Neuronal stem cell (in vitro differentiated cells): ENCODE data around the gene PYDC1.
"Not testable (repeated sequence)": the region's sequence is repeated elsewhere in the genome, so short reads cannot be mapped to it uniquely, and the experiment has no call there.

Experiments used
- DNase-seq: peaks from one replicate; pipeline ENCODE4 v3.0.0-alpha.2; 2013; ENCODE audit warnings: low spot score
- H2AFZ ChIP-seq: one replicate; pipeline ENCODE4 v1.6.1; 2013; ENCODE audit warnings: mild to moderate bottlenecking, low read length, inconsistent platforms
- H2AK5ac ChIP-seq: 2 replicates; pipeline ENCODE4 v1.6.1; 2013; ENCODE audit warnings: low read depth, mild to moderate bottlenecking, inconsistent platforms, low read length, moderate library complexity, mixed read lengths
- H2BK120ac ChIP-seq: 2 replicates; pipeline ENCODE4 v1.6.1; 2013; ENCODE audit warnings: low read depth, mild to moderate bottlenecking, inconsistent platforms, low read length, moderate library complexity, mixed read lengths
- H2BK12ac ChIP-seq: one replicate; pipeline ENCODE4 v1.6.1; 2013; ENCODE audit warnings: low read length, inconsistent platforms
- H2BK15ac ChIP-seq: 2 replicates; pipeline ENCODE4 v1.6.1; 2013; ENCODE audit warnings: mild to moderate bottlenecking, low read length, inconsistent platforms, mixed read lengths
- H2BK5ac ChIP-seq: one replicate; pipeline ENCODE4 v1.6.1; 2013; ENCODE audit warnings: inconsistent platforms, mild to moderate bottlenecking, low read length, moderate library complexity
- H3K14ac ChIP-seq: one replicate; pipeline ENCODE4 v1.6.1; 2013; ENCODE audit warnings: low read length, inconsistent platforms
- H3K18ac ChIP-seq: 2 replicates; pipeline ENCODE4 v1.6.1; 2013; ENCODE audit warnings: low read length, inconsistent platforms
- H3K23ac ChIP-seq: 2 replicates; pipeline ENCODE4 v1.6.1; 2013; ENCODE audit warnings: low read depth, mild to moderate bottlenecking, mixed read lengths, low read length, inconsistent platforms; ENCODE audit not compliant: poor library complexity
- H3K27ac ChIP-seq: replicated peaks from 3 replicates; pipeline ENCODE4 v1.5.1; 2013; ENCODE audit warnings: low read length, inconsistent platforms
- H3K27me3 ChIP-seq, 3 experiments: 2 replicates each; pipeline ENCODE4 v1.6.1; 2013; ENCODE audit warnings: low read length in 3 of 3, mild to moderate bottlenecking in 2 of 3, inconsistent platforms in 1 of 3, low read depth in 1 of 3, mixed read lengths in 1 of 3, moderate library complexity in 1 of 3; ENCODE audit not compliant: control insufficient read depth in 3 of 3, insufficient read depth in 3 of 3
- H3K36me3 ChIP-seq, 2 donors: replicated peaks in 1 of 2; 2 replicates each; pipeline ENCODE4 v1.6.1; 2013; ENCODE audit warnings: low read length in 2 of 2; ENCODE audit not compliant: control insufficient read depth in 2 of 2, insufficient read depth in 2 of 2
- H3K4ac ChIP-seq: 2 replicates; pipeline ENCODE4 v1.6.1; 2013; ENCODE audit warnings: inconsistent platforms, mild to moderate bottlenecking, low read length, moderate library complexity
- H3K4me1 ChIP-seq, 2 donors: 1 replicate in 1 of 2; 2 replicates in 1 of 2; pipeline ENCODE4 v1.6.1; 2013; ENCODE audit warnings: low read length in 2 of 2, low read depth in 1 of 2; ENCODE audit not compliant: control insufficient read depth in 2 of 2, insufficient read depth in 1 of 2
- H3K4me2 ChIP-seq: one replicate; pipeline ENCODE4 v1.6.1; 2013; ENCODE audit warnings: mild to moderate bottlenecking, low read length, inconsistent platforms; ENCODE audit not compliant: insufficient read depth, poor library complexity, severe bottlenecking
- H3K4me3 ChIP-seq, 2 donors: 2 replicates each; pipeline ENCODE4 v1.5.1; 2013; ENCODE audit warnings: low read length in 2 of 2, mild to moderate bottlenecking in 2 of 2, inconsistent platforms in 1 of 2, moderate library complexity in 1 of 2
- H3K79me1 ChIP-seq: one replicate; pipeline ENCODE4 v1.6.1; 2013; ENCODE audit warnings: low read depth, mild to moderate bottlenecking, inconsistent platforms, low read length, moderate library complexity
- H3K9ac ChIP-seq: one replicate; pipeline ENCODE4 v1.6.1; 2013; ENCODE audit warnings: mild to moderate bottlenecking, low read depth, low read length, inconsistent platforms; ENCODE audit not compliant: poor library complexity
- H3K9me3 ChIP-seq, 2 donors: replicated peaks in 1 of 2; 2 replicates each; pipeline versions ENCODE3 to v1.6.1; 2013; ENCODE audit warnings: low read length in 2 of 2, mild to moderate bottlenecking in 2 of 2, inconsistent platforms in 1 of 2, low read depth in 1 of 2, mixed read lengths in 1 of 2, moderate library complexity in 1 of 2; ENCODE audit not compliant: control insufficient read depth in 2 of 2, insufficient read depth in 1 of 2
- H4K8ac ChIP-seq: one replicate; pipeline ENCODE4 v1.6.1; 2013; ENCODE audit warnings: low read depth, mild to moderate bottlenecking, inconsistent platforms, low read length, moderate library complexity
- H4K91ac ChIP-seq: one replicate; pipeline ENCODE4 v1.6.1; 2013; ENCODE audit warnings: low read length, low read depth, mild to moderate bottlenecking, inconsistent platforms; ENCODE audit not compliant: poor library complexity
- WGBS, 2 donors: extraction: QIAGEN DNeasy Blood & Tissue Kit; methylation state at CpG; one replicate each; pipeline ENCODE4 v1.1.7; 2013; ENCODE audit warnings: missing lambda C conversion rate in 2 of 2, mixed read lengths in 1 of 2; ENCODE audit not compliant: insufficient read length in 2 of 2, insufficient replicate concordance in 1 of 2; ENCODE audit errors: extremely low coverage in 2 of 2; 5-methylcytosine and 5-hydroxymethylcytosine counted together

PYDC1 gene

GRCh38 chr16:31200111-31200510 is 16.8 kb downstream of the PYDC1 start:
- not testable (repeated sequence) for H3K18ac ChIP-seq, H2BK120ac ChIP-seq, H3K4me3 ChIP-seq, H2BK15ac ChIP-seq, H2BK5ac ChIP-seq, H2AFZ ChIP-seq, H3K4me1 ChIP-seq, H2AK5ac ChIP-seq, H3K79me1 ChIP-seq, DNase-seq, H4K8ac ChIP-seq, H3K4me2 ChIP-seq, H3K23ac ChIP-seq, H3K9ac ChIP-seq, H2BK12ac ChIP-seq, H3K9me3 ChIP-seq, H3K27ac ChIP-seq, H4K91ac ChIP-seq, H3K4ac ChIP-seq, H3K14ac ChIP-seq
- peaks cover 18 to 44% of the 10 kb centered on the region in 2 donors for H3K36me3 ChIP-seq
- peaks cover 14 to 36% (median 22%) of the 10 kb centered on the region in 3 experiments for H3K27me3 ChIP-seq
- no CpG with 5 or more reads among the region's 8 CpGs for whole genome bisulfite sequencing, 2 donors

DNA sequence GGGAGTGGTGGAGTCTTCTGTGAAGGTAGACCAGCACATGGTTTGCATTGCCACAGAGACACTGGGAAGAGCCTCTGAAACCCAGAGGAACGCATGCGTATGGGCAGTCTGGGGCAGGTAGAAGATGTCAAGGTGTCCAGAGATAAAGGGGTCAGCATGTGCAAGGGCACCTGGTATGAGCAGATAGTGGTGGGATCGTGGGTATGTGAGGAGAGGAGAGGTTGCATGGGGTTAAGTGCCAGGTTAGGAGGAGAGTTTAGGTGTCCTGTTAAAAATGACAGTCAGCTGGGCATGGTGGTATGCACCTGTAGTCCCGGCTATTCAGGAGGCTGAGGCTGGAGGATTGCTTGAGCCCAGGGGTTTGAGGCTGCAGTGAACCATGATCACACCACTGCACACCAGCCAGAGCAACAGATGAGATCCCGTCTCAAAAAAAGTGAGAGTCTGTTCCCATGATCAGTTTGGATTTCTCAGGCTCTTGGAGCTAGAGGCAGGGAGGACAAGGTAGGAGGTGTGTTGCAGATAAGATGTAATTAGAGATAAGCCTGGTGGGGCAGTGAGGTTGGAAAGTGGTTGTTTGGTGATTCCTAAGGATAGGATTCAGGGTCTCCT is 17.4 kb downstream of the PYDC1 start:
- no CpG with 5 or more reads among the region's 5 CpGs for WGBS, 2 donors
- H3K4me3 ChIP-seq, result no peak overlapping the region

GRCh38 chr16:31198207-31198882 is 18.6 kb downstream of the PYDC1 start:
- H2AK5ac ChIP-seq, result no peak overlapping the region
- no peak overlapping the region for H2BK15ac ChIP-seq
- no CpG with 5 or more reads among the region's 7 CpGs for WGBS, 2 donors
- peaks cover 14 to 24% (median 22%) of the 10 kb centered on the region in 3 experiments for H3K27me3 ChIP-seq
- H3K27ac ChIP-seq, result no peak overlapping the region
- H3K79me1 ChIP-seq, result peaks cover 2% of the 10 kb centered on the region
- peaks cover 0 to 3% of the 10 kb centered on the region in 2 donors for H3K9me3 ChIP-seq
- no peak overlapping the region for H4K8ac ChIP-seq
- H2BK5ac ChIP-seq, result no peak overlapping the region
- peaks cover 0 to 7% of the 10 kb centered on the region in 2 donors for H3K4me1 ChIP-seq
- H2AFZ ChIP-seq, result no peak overlapping the region
- H3K4ac ChIP-seq, result no peak overlapping the region
- H3K4me2 ChIP-seq, result no peak overlapping the region
- peaks cover 29 to 62% of the 10 kb centered on the region in 2 donors for H3K36me3 ChIP-seq
- H4K91ac ChIP-seq, result no peak overlapping the region
- H3K23ac ChIP-seq, result no peak overlapping the region
- H2BK120ac ChIP-seq, result no peak overlapping the region
- no peak overlapping the region for H3K18ac ChIP-seq
- H2BK12ac ChIP-seq, result no peak overlapping the region
- no peak overlapping the region for H3K9ac ChIP-seq
- no peak overlapping the region for H3K14ac ChIP-seq
- no peak for DNase-seq
- H3K4me3 ChIP-seq, result no peak overlapping the region

More for the DNA sequence above, 17.4 kb downstream of the PYDC1 start:
- H4K8ac ChIP-seq, result no peak overlapping the region
- H3K4me2 ChIP-seq, result no peak overlapping the region
- H3K23ac ChIP-seq, result no peak overlapping the region
- no peak overlapping the region for H2BK120ac ChIP-seq
- no peak overlapping the region for H2AK5ac ChIP-seq
- no peak overlapping the region for H4K91ac ChIP-seq
- H3K27ac ChIP-seq, result no peak overlapping the region
- no peak overlapping the region for H2BK15ac ChIP-seq
- H3K9ac ChIP-seq, result no peak overlapping the region
- no peak overlapping the region for H2BK12ac ChIP-seq
- H3K4me1 ChIP-seq, result peaks cover 0 to 7% of the 10 kb centered on the region in 2 donors
- peaks cover 0 to 3% of the 10 kb centered on the region in 2 donors for H3K9me3 ChIP-seq
- peaks cover 21 to 50% of the 10 kb centered on the region in 2 donors for H3K36me3 ChIP-seq
- no peak overlapping the region for H2AFZ ChIP-seq
- no peak overlapping the region for H3K18ac ChIP-seq
- peaks cover 3% of the 10 kb centered on the region for H3K79me1 ChIP-seq
- no peak overlapping the region for H3K14ac ChIP-seq
- no peak overlapping the region for H2BK5ac ChIP-seq
- H3K27me3 ChIP-seq, result peaks cover 14 to 33% (median 22%) of the 10 kb centered on the region in 3 experiments
- no peak for DNase-seq
- H3K4ac ChIP-seq, result no peak overlapping the region

GRCh38 chr16:31196324-31197088 is 20.4 kb downstream of the PYDC1 start:
- Histone ChIP-seq H3K4ac (no peak overlapping the region), H3K14ac (no peak overlapping the region), H2BK5ac (no peak overlapping the region), H2AFZ (no peak overlapping the region), H3K4me1 (peaks cover 0 to 2% of the 10 kb centered on the region in 2 donors), H2BK15ac (no peak overlapping the region), H3K4me2 (no peak overlapping the region), H3K9ac (no peak overlapping the region), H4K91ac (no peak overlapping the region), H3K18ac (no peak overlapping the region), H3K36me3 (peaks cover 43 to 80% of the 10 kb centered on the region in 2 donors), H3K4me3 (no peak overlapping the region), H3K23ac (no peak overlapping the region), H3K27me3 (peaks cover under 1 to 6% (median 5%) of the 10 kb centered on the region in 3 experiments), H2AK5ac (no peak overlapping the region), H3K9me3 (peaks cover 0 to 2% of the 10 kb centered on the region in 2 donors), H3K79me1 (peaks cover 2% of the 10 kb centered on the region), H2BK120ac (no peak overlapping the region), H3K27ac (no peak overlapping the region), H2BK12ac (no peak overlapping the region), H4K8ac (no peak overlapping the region)
- DNase-seq, result no peak
- no CpG with 5 or more reads among the region's 17 CpGs for WGBS, 2 donors
